OCI-LY3 (cell line): ENCODE data around the gene SKIL.

Experiments used
- H2AFZ ChIP-seq: fragments of 200-600, 300-600 bp; shearing (Covaris generic); 2 replicates; pipeline ENCODE4 v1.6.0; 2014; ENCODE audit warnings: antibody characterized with exemption, low read depth, low read length
- H3K27ac ChIP-seq: fragments of 200-600, 300-600 bp; sonication (generic); 2 replicates; pipeline ENCODE4 v1.5.1; 2014; ENCODE audit warnings: mild to moderate bottlenecking, low read length, moderate library complexity, mixed read lengths
- H3K27me3 ChIP-seq: fragments of 200-600, 300-600 bp; sonication (generic); 2 replicates; pipeline ENCODE4 v1.6.1; 2014; ENCODE audit warnings: low read depth, low read length, mixed read lengths
- H3K36me3 ChIP-seq: fragments of 200-600, 300-600 bp; sonication (generic); replicated peaks from 2 replicates; pipeline ENCODE3; 2014; ENCODE audit warnings: low read depth, low read length, mixed read lengths
- H3K4me1 ChIP-seq: fragments of 300-600, 200-600 bp; sonication (generic); 2 replicates; pipeline ENCODE4 v1.6.1; 2014; ENCODE audit warnings: low read length, mixed read lengths
- H3K4me2 ChIP-seq: fragments of 200-600, 300-600 bp; sonication (generic); 2 replicates; pipeline ENCODE4 v1.6.1; 2014; ENCODE audit warnings: low read length, mixed read lengths
- H3K4me3 ChIP-seq: fragments of 300-600, 200-600 bp; sonication (generic); 2 replicates; pipeline ENCODE4 v1.5.1; 2014; ENCODE audit warnings: antibody characterized with exemption, mild to moderate bottlenecking, low read length, moderate library complexity
- H3K79me2 ChIP-seq: fragments of 300-600, 200-600 bp; shearing (Covaris generic); 2 replicates; pipeline ENCODE4 v1.6.1; 2014; ENCODE audit warnings: mild to moderate bottlenecking, low read length, mixed read lengths
- H3K9ac ChIP-seq: fragments of 300-600, 200-600 bp; shearing (Covaris generic); 2 replicates; pipeline ENCODE4 v1.6.0; 2014; ENCODE audit warnings: mild to moderate bottlenecking, low read length, moderate library complexity
- H3K9me3 ChIP-seq: fragments of 200-600, 300-600 bp; shearing (Covaris generic); 2 replicates; pipeline ENCODE4 v1.6.1; 2014; ENCODE audit warnings: low read length, mixed read lengths; ENCODE audit not compliant: insufficient read depth
- H4K20me1 ChIP-seq: fragments of 200-600, 300-600 bp; sonication (generic); 2 replicates; pipeline ENCODE4 v1.6.1; 2016; ENCODE audit warnings: low read length, mixed read lengths; ENCODE audit not compliant: insufficient read depth
- EZH2phosphoT487 ChIP-seq: fragments of 200-600 bp; shearing (Covaris generic); IDR thresholded peaks from 2 replicates; pipeline ENCODE4 v1.6.1; 2018; ENCODE audit warnings: antibody characterized with exemption, mixed run types, low read depth
- TF ChIP-seq, protein P1 (sequence below): fragments of 200-600, 300-600 bp; sonication (generic); IDR thresholded peaks from 2 replicates; pipeline ENCODE4 v1.5.1; 2014; ENCODE audit warnings: antibody characterized with exemption, low read length, low read depth

SKIL gene

GRCh38 chr3:170436697-170437096, 79.2 kb downstream of the SKIL start:
- no peak overlapping the region for H3K4me3 ChIP-seq
- H3K27me3 ChIP-seq, result 0 out of 2 replicates have a peak, but pooled peaks cover 3% of the 10 kb centered on the region
- no peaks in the 10 kb centered on the region for H3K36me3 ChIP-seq
- H3K9ac ChIP-seq, result no peak overlapping the region
- no peak overlapping the region for H2AFZ ChIP-seq
- peaks cover 9% of the 10 kb centered on the region for H3K4me1 ChIP-seq
- H3K27ac ChIP-seq, result no peak overlapping the region
- no peaks in the 10 kb centered on the region for H3K79me2 ChIP-seq
- TF ChIP-seq, protein P1, sequence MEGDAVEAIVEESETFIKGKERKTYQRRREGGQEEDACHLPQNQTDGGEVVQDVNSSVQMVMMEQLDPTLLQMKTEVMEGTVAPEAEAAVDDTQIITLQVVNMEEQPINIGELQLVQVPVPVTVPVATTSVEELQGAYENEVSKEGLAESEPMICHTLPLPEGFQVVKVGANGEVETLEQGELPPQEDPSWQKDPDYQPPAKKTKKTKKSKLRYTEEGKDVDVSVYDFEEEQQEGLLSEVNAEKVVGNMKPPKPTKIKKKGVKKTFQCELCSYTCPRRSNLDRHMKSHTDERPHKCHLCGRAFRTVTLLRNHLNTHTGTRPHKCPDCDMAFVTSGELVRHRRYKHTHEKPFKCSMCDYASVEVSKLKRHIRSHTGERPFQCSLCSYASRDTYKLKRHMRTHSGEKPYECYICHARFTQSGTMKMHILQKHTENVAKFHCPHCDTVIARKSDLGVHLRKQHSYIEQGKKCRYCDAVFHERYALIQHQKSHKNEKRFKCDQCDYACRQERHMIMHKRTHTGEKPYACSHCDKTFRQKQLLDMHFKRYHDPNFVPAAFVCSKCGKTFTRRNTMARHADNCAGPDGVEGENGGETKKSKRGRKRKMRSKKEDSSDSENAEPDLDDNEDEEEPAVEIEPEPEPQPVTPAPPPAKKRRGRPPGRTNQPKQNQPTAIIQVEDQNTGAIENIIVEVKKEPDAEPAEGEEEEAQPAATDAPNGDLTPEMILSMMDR, result no peak
- TF ChIP-seq EZH2phosphoT487, result no peak
- H3K4me2 ChIP-seq, result no peak overlapping the region
- H3K9me3 ChIP-seq, result no peaks in the 10 kb centered on the region
- no peaks in the 10 kb centered on the region for H4K20me1 ChIP-seq

- TF ChIP-seq, protein P1, result no peak
- TF ChIP-seq EZH2phosphoT487, result no peak
- Histone ChIP-seq H3K4me2 (no peak overlapping the region), H4K20me1 (no peaks in the 10 kb centered on the region), H3K4me3 (no peak overlapping the region), H3K27ac (no peak overlapping the region), H2AFZ (no peak overlapping the region), H3K9ac (no peak overlapping the region), H3K9me3 (no peaks in the 10 kb centered on the region), H3K79me2 (no peaks in the 10 kb centered on the region), H3K27me3 (0 out of 2 replicates have a peak, but pooled peaks cover 3% of the 10 kb centered on the region), H3K36me3 (no peaks in the 10 kb centered on the region), H3K4me1 (peaks cover 9% of the 10 kb centered on the region)
These were observed 79.7 kb downstream of the SKIL start for GRCh38 chr3:170437176-170437575.

- TF ChIP-seq EZH2phosphoT487, result no peak
- TF ChIP-seq, protein P1, result no peak
- H3K27ac ChIP-seq, result no peak overlapping the region
- H3K36me3 ChIP-seq, result no peaks in the 10 kb centered on the region
- H4K20me1 ChIP-seq, result no peaks in the 10 kb centered on the region
- H3K4me1 ChIP-seq, result peaks cover 9% of the 10 kb centered on the region
- H2AFZ ChIP-seq, result no peak overlapping the region
- H3K27me3 ChIP-seq, result 0 out of 2 replicates have a peak, but pooled peaks cover 3% of the 10 kb centered on the region
- H3K9ac ChIP-seq, result no peak overlapping the region
- H3K4me3 ChIP-seq, result no peak overlapping the region
- H3K9me3 ChIP-seq, result no peaks in the 10 kb centered on the region
- no peak overlapping the region for H3K4me2 ChIP-seq
- H3K79me2 ChIP-seq, result no peaks in the 10 kb centered on the region
These were observed 80.3 kb downstream of the SKIL start for GRCh38 chr3:170437696-170438407.

DNA sequence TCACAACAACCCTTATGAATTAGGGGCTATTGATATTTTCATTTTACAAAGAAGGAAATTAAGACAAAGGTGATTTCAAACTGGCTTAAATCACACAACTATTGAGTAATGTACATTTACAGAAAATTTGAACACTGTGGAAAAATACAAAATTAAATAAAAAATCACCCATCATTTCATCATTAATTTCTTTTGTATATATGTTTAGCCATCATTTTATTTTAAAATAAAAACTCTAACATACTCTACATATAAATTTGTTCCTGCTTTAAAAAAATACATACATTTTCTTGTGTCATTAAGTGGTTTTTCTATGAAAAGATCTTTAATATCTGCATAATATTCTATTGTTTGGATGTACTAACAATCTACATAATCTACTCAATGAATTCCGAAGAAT, 81.3 kb downstream of the SKIL start:
- Histone ChIP-seq H3K36me3 (no peaks in the 10 kb centered on the region), H3K4me3 (no peak overlapping the region), H3K9ac (no peak overlapping the region), H3K27me3 (0 out of 2 replicates have a peak, but pooled peaks cover 3% of the 10 kb centered on the region), H2AFZ (no peak overlapping the region), H3K4me2 (no peak overlapping the region), H3K27ac (no peak overlapping the region), H4K20me1 (no peaks in the 10 kb centered on the region), H3K79me2 (no peaks in the 10 kb centered on the region), H3K4me1 (peaks cover 9% of the 10 kb centered on the region), H3K9me3 (no peaks in the 10 kb centered on the region)
- no peak for TF ChIP-seq EZH2phosphoT487
- TF ChIP-seq, protein P1, result no peak
